ENCODE data around the gene CFAP52. TPM values are rescaled to one million over a fixed set of nuclear protein-coding genes. Genes with fewer than 3 reads are reported as not detected.

Gene CFAP52
- total and polyA plus RNA-seq, 4 experiments from 2014 or later = not detected

DNA sequence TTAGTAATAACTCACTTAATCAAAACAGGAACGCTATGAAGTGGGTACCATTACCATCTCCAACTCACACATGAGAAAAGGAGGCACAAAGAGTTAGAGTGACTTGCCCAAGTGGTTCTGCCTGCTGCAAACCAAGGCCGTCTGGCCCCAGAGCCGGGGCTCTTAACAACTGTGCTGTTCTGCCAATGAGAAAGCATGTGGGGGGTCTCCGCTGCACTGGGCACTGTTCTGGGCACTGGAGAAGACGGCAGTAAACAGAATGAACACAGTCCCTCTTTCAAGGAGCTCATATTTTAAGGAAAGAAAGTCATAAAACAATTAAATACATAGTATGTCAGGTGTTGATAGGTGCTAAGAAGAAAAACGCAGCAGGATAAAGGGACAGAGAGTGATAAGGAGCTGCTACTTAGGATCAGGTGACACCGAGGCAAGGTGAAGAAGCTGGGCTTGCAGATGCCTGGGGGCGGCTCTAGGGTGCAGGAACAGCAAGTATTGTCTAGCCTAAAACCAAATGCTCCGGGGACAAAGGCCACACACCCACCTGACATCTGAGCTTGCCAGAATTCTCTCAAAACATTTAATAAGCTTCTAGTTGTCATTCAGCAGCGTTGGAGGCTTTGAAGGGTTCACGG, 7.4 kb upstream of the CFAP52 start:
- H3K27ac Mint-ChIP-seq = peak overlapping the region in 4 of 7 donors; percentile 3 to 37 (median 27)
- ChIA-PET CTCF (ENCODE audit: partially characterized antibody) (interaction anchor here (1.4 to 1.5 kb wide), 2 partner anchors 8 to 18 kb away, joined by 3 read pairs; no protein-coding TSS in a partner anchor), POLR2A (ENCODE audit: partially characterized antibody) (interaction anchor here (1.0 kb wide), 1 partner anchor 14 kb away, joined by 3 read pairs; no protein-coding TSS in a partner anchor)
- H3K36me3 ChIP-seq (ENCODE audit: insufficient read depth, low read length) = no peaks in the 10 kb centered on the region
- intact Hi-C loops (cut with micrococcal nuclease) = no loop called here
- no peaks in the 10 kb centered on the region for H3K27me3 ChIP-seq (ENCODE audit: insufficient read depth, low read length)
- no peak for DNase-seq
- no peak overlapping the region for H3K27ac ChIP-seq (ENCODE audit: low read depth, low read length)
- no peak overlapping the region for H3K4me3 ChIP-seq (ENCODE audit: low read length in 2 of 2)
- no peaks in the 10 kb centered on the region for H3K27me3 Mint-ChIP-seq
- H3K4me3 Mint-ChIP-seq = no peak overlapping the region
- H3K4me1 Mint-ChIP-seq = peaks cover 25 to 48% (median 35%) of the 10 kb centered on the region in 4 donors
- no peaks in the 10 kb centered on the region for H3K9me3 ChIP-seq (ENCODE audit: control insufficient read depth in 1 of 2, low read length in 2 of 2)
- peaks cover 31 to 32% of the 10 kb centered on the region in 2 donors for H3K36me3 Mint-ChIP-seq
- H3K4me1 ChIP-seq (ENCODE audit: insufficient read depth, low read length) = peaks cover 23% of the 10 kb centered on the region
- no peaks in the 10 kb centered on the region for H3K9me3 Mint-ChIP-seq

DNA sequence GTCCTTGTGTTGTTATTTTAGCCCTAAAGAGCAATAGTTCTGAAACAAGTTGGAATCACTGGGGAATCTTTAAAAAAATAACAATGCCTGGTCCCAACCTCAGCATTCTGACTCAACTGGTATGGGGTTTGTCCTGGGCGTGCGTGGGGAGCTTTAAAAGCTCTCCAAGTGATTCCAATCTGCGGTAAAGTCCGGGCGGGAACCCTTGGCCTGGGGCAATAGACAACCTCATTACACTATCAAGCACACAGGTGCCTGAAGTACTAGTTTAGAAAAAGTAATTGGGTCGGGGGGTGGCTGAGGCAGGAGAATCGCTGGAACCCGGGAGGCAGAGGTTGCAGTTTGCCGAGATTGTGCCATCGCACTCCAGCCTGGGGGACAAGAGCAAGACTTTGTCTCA, 5.2 kb upstream of the CFAP52 start:
- no peak overlapping the region for H3K27ac ChIP-seq (ENCODE audit: low read depth, low read length)
- Mint-ChIP-seq H3K4me3 (no peak overlapping the region), H3K27me3 (no peaks in the 10 kb centered on the region), H3K9me3 (peaks cover 0 to 1% (median 0%) of the 10 kb centered on the region in 8 donors), H3K4me1 (peaks cover 14 to 35% (median 28%) of the 10 kb centered on the region in 4 donors), H3K36me3 (peaks cover 24 to 28% of the 10 kb centered on the region in 2 donors), H3K27ac (peak overlapping the region in 2 of 7 donors; percentile 2 to 23)
- no peaks in the 10 kb centered on the region for H3K9me3 ChIP-seq (ENCODE audit: control insufficient read depth in 1 of 2, low read length in 2 of 2)
- no peak for DNase-seq
- H3K36me3 ChIP-seq (ENCODE audit: insufficient read depth, low read length) = no peaks in the 10 kb centered on the region
- H3K4me1 ChIP-seq (ENCODE audit: insufficient read depth, low read length) = peaks cover 25% of the 10 kb centered on the region
- POLR2A ChIA-PET (ENCODE audit: partially characterized antibody) = no interaction called here
- intact Hi-C loops (cut with micrococcal nuclease) = loop anchor here (10.0 kb wide), 1 partner anchor 194 kb away; no protein-coding TSS in a partner anchor
- CTCF ChIA-PET (ENCODE audit: partially characterized antibody) = no interaction called here
- H3K4me3 ChIP-seq (ENCODE audit: low read length in 2 of 2) = no peak overlapping the region
- no peaks in the 10 kb centered on the region for H3K27me3 ChIP-seq (ENCODE audit: insufficient read depth, low read length)

DNA sequence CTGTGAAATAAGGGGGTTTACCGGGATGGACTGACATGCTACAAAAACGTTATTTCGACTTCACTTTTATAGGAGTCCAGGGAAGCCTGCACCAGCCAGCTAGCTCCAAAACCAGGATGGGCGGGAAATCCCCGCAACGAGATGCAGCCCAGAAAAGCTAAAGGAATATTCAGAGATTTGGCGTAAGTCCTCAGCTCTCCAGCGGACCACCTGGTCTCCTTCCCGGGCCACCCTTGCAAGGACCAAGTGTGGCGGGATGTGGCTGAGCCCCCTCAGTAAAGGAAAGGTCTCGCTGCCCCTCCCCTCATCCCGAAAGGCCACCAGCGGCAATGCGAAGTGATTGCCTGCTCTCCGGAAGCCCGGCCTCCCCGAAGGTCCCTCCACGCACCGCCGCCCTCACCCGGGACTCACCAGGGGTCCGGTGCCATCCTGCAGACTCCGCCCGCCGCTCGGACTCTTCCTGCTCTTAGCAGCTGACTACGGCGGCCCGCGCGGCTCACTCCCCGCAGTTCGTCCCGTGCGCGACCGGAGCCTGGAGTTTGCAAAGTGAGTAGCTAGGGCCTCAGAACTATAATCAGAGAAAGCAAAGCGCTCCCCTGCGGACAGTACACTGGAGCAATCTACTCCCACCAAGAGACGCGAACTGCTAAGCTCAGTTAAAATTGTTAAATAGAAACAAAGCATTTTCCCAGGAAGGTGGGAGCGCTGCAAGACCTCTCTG, 901 bp upstream of the CFAP52 start, which contains the start of gene STX8:
Gene STX8 (minus strand): TSS at position 440 of the 721 bp plus-strand sequence. CDS start 12 bp downstream, at position 428.
- ChIA-PET POLR2A (ENCODE audit: partially characterized antibody) (interaction anchor here (1.1 to 3.2 kb wide), 2 partner anchors 10 to 621 kb away, joined by 3 to 37 read pairs; no protein-coding TSS in a partner anchor), CTCF (ENCODE audit: partially characterized antibody) (interaction anchor here (1.1 to 3.5 kb wide), 5 partner anchors 10 to 169 kb away, joined by 3 to 34 read pairs (median 4); no protein-coding TSS in a partner anchor)
- intact Hi-C loops (cut with micrococcal nuclease) = loop anchor here (10.0 kb wide), 1 partner anchor 189 kb away; no protein-coding TSS in a partner anchor
- H3K27me3 Mint-ChIP-seq = no peaks in the 10 kb centered on the region
- peak within 1 kb of the TSS; percentile 94 to 99 (median 98) for H3K4me3 Mint-ChIP-seq
- H3K36me3 Mint-ChIP-seq = peaks cover 2 to 7% of the 10 kb centered on the region in 2 donors
- Histone ChIP-seq H3K9me3 (ENCODE audit: control insufficient read depth in 1 of 2, low read length in 2 of 2) (no peaks in the 10 kb centered on the region), H3K27ac (ENCODE audit: low read depth, low read length) (peak within 1 kb of the TSS; percentile 52), H3K27me3 (ENCODE audit: insufficient read depth, low read length) (no peaks in the 10 kb centered on the region), H3K4me1 (ENCODE audit: insufficient read depth, low read length) (peaks cover 19% of the 10 kb centered on the region), H3K4me3 (ENCODE audit: low read length in 2 of 2) (peak within 1 kb of the TSS; percentile 71 to 94), H3K36me3 (ENCODE audit: insufficient read depth, low read length) (no peaks in the 10 kb centered on the region)
- H3K9me3 Mint-ChIP-seq = peaks cover 0 to 1% (median 0%) of the 10 kb centered on the region in 8 donors
- peaks cover 18 to 37% (median 29%) of the 10 kb centered on the region in 4 donors for H3K4me1 Mint-ChIP-seq
- peak within 1 kb of the TSS; percentile 87 to 97 (median 93) for H3K27ac Mint-ChIP-seq
- peak; percentile 70 to 76 (median 71) for DNase-seq

DNA sequence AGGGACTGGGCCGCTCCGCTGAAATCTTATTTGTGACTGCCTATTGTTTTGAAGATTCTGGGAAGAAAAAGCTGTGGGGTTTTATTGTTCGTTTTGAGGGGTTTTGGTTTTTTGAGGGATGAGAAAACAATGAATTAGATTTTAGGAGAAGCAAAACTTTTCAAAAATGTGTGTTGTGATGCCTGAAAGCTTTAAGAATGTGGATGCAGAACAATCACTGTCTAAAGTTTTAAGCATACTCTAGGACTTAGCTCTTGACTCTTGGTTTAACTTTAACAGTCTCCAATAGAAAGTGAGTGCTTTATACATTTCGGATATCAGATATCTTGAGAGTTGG, 899 bp downstream of the CFAP52 start:
- Histone ChIP-seq H3K4me1 (ENCODE audit: insufficient read depth, low read length) (peaks cover 19% of the 10 kb centered on the region), H3K27ac (ENCODE audit: low read depth, low read length) (no peak overlapping the region), H3K9me3 (ENCODE audit: control insufficient read depth in 1 of 2, low read length in 2 of 2) (no peaks in the 10 kb centered on the region), H3K4me3 (ENCODE audit: low read length in 2 of 2) (no peak overlapping the region), H3K27me3 (ENCODE audit: insufficient read depth, low read length) (no peaks in the 10 kb centered on the region), H3K36me3 (ENCODE audit: insufficient read depth, low read length) (no peaks in the 10 kb centered on the region)
- peak overlapping the region in 4 of 7 donors; percentile 41 to 87 (median 65) for H3K27ac Mint-ChIP-seq
- peaks cover 0 to 5% of the 10 kb centered on the region in 2 donors for H3K36me3 Mint-ChIP-seq
- DNase-seq = peak in 1 of 5 donors; percentile 13
- peaks cover 18 to 34% (median 26%) of the 10 kb centered on the region in 4 donors for H3K4me1 Mint-ChIP-seq
- peaks cover 0 to 1% (median 0%) of the 10 kb centered on the region in 8 donors for H3K9me3 Mint-ChIP-seq
- POLR2A ChIA-PET (ENCODE audit: partially characterized antibody) = interaction anchor here (3.2 kb wide), 1 partner anchor 11 kb away, joined by 37 read pairs; no protein-coding TSS in a partner anchor
- no peaks in the 10 kb centered on the region for H3K27me3 Mint-ChIP-seq
- CTCF ChIA-PET (ENCODE audit: partially characterized antibody) = interaction anchor here (0.7 to 3.5 kb wide), 11 partner anchors 9 to 221 kb away, joined by 3 to 34 read pairs (median 5); no protein-coding TSS in a partner anchor
- intact Hi-C loops (cut with micrococcal nuclease) = loop anchor here (10.0 kb wide), 1 partner anchor 187 kb away; no protein-coding TSS in a partner anchor
- peak overlapping the region in 7 of 8 donors; percentile 79 to 99 (median 95) for H3K4me3 Mint-ChIP-seq

DNA sequence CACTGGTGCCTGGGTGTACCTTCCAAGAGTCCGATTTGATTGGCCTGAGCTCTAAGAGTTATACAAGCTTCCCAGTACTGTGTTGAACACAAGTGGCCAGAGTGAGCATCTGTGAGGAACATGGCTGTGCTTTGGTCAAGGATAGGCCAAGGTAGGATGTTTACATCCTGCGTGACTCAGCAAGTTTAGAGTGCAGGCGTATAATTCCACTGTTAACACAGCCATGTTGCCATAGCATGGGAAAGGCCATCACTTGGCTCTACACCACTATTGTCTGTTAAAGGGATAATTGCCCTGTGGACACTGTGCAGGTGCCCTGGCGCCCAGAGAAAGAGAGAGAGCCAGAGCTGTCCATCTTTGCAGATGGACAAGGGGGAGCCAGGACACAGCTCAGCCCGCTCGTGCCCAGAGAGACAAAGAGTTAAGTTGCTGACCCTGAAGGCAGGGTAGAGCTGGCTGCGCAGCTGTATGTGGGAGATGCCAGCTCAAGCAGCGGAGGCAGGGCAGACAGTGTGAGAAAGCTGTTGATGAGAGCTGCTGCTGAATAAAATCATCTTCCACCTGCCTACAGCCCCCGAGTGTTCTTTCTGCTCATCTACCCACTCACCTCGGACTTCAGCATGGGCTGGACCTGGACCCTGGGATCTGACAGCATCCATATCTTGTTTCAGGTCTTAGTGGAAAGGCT, 11.7 kb downstream of the CFAP52 start:
- H3K9me3 ChIP-seq (ENCODE audit: control insufficient read depth in 1 of 2, low read length in 2 of 2) = no peaks in the 10 kb centered on the region
- Mint-ChIP-seq H3K27me3 (no peaks in the 10 kb centered on the region), H3K9me3 (peaks cover 0 to 11% (median 8%) of the 10 kb centered on the region in 8 donors), H3K4me3 (no peak overlapping the region), H3K36me3 (no peaks in the 10 kb centered on the region), H3K4me1 (no peaks in the 10 kb centered on the region), H3K27ac (no peak overlapping the region)
- H3K27ac ChIP-seq (ENCODE audit: low read depth, low read length) = no peak overlapping the region
- CTCF ChIA-PET (ENCODE audit: partially characterized antibody) = no interaction called here
- H3K4me1 ChIP-seq (ENCODE audit: insufficient read depth, low read length) = no peaks in the 10 kb centered on the region
- no peaks in the 10 kb centered on the region for H3K27me3 ChIP-seq (ENCODE audit: insufficient read depth, low read length)
- DNase-seq = no peak
- POLR2A ChIA-PET (ENCODE audit: partially characterized antibody) = no interaction called here
- no peaks in the 10 kb centered on the region for H3K36me3 ChIP-seq (ENCODE audit: insufficient read depth, low read length)
- H3K4me3 ChIP-seq (ENCODE audit: low read length in 2 of 2) = no peak overlapping the region
- intact Hi-C loops (cut with micrococcal nuclease) = no loop called here

DNA sequence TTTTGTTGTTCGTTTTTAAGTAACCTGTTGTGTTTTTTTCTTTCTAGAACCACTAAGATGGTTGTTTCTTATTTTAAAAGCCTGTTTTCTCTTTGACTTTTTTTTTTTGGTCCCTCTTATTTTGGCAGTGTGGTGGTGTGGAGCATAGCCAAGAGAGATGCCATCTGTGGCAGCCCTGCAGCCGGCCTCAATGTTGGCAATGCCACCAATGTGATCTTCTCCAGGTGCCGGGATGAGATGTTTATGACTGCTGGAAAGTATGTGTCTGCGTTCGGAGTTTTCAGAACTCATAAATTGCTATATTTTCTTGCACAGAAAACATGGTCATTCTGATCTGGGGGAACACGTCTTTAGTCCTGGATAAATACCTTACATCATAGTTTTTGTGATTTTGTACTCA, 17.6 kb downstream of the CFAP52 start:
- Mint-ChIP-seq H3K4me1 (no peaks in the 10 kb centered on the region), H3K9me3 (peaks cover 0 to 3% (median 0%) of the 10 kb centered on the region in 8 donors), H3K4me3 (no peak overlapping the region), H3K27ac (no peak overlapping the region), H3K36me3 (no peaks in the 10 kb centered on the region), H3K27me3 (peaks cover 5 to 7% of the 10 kb centered on the region in 2 donors)
- POLR2A ChIA-PET (ENCODE audit: partially characterized antibody) = no interaction called here
- no peak overlapping the region for H3K27ac ChIP-seq (ENCODE audit: low read depth, low read length)
- no peak overlapping the region for H3K4me3 ChIP-seq (ENCODE audit: low read length in 2 of 2)
- CTCF ChIA-PET (ENCODE audit: partially characterized antibody) = no interaction called here
- no peaks in the 10 kb centered on the region for H3K36me3 ChIP-seq (ENCODE audit: insufficient read depth, low read length)
- intact Hi-C loops (cut with micrococcal nuclease) = no loop called here
- no peaks in the 10 kb centered on the region for H3K9me3 ChIP-seq (ENCODE audit: control insufficient read depth in 1 of 2, low read length in 2 of 2)
- H3K4me1 ChIP-seq (ENCODE audit: insufficient read depth, low read length) = no peaks in the 10 kb centered on the region
- no peak for DNase-seq
- H3K27me3 ChIP-seq (ENCODE audit: insufficient read depth, low read length) = no peaks in the 10 kb centered on the region
